GM10248 (cell line): ENCODE measurements around the gene INO80B.

ENCODE experiments used
- CTCF ChIA-PET: fragments of 300-600 bp; sonication (Branson Sonifier 250); formaldehyde crosslinking; extraction: SDS; loops from one replicate; lab custom pipeline; 2021; ENCODE audit warnings: antibody characterized with exemption; lab: Yijun Ruan, JAX
- POLR2A ChIA-PET: fragments of 350-650 bp; sonication (Branson Sonifier 250); formaldehyde crosslinking; extraction: SDS; loops from one replicate; lab custom pipeline; 2020; ENCODE audit warnings: antibody characterized with exemption; lab: Yijun Ruan, JAX
- DNase-seq: peaks from one replicate; pipeline ENCODE4 v3.0.0; 2012; ENCODE audit errors: extremely low spot score
- TF ChIP-seq, protein P1 (sequence below): IDR thresholded peaks from 2 replicates; pipeline ENCODE4 v1.5.1; 2012; ENCODE audit warnings: mild to moderate bottlenecking, low read depth; ENCODE audit errors: extremely low read depth, missing control alignments, control extremely low read depth

The INO80B gene

DNA sequence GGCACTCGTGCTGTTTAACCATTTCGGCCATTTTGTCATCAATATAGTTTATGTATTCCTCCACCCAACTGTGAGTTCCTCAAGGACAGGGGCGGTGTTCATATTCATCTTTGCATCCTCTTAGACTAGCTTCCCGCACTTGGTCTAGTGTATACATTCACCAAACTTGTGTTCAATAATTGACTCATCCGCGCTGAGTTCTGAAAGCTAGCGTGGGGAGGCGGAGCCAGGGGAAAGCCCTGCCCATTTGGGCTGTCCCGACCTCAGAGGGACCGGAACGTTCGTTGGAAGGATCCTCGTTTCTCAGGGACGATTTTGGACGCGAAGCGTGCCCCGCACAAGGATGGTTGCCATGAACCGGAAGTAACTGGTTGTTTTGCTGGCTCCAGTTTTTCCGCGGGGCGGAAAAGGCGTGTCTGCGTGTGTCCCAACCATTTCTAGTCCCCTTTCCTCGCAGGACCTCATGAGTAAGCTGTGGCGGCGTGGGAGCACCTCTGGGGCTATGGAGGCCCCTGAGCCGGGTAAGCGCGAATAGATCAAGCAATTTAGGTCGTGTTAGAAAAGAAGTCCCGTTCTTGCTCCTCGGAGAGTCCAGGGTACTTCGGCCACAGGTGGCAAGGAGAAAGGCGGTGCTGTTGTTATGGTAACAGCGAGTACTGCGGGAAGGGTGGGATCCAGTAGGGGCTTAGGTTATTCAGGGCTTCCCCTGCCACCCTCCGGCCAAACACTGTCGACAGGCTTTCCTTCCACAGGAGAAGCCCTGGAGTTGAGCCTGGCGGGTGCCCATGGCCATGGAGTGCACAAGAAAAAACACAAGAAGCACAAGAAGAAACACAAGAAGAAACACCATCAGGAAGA lies at the start of gene INO80B:
Gene INO80B, plus strand, starts transcription at position 434 of the 858 bp plus-strand sequence. Its CDS starts 30 bp downstream, at position 464.
- peak; percentile 85 for DNase-seq
- ChIA-PET POLR2A (interaction anchor here (0.9 to 1.1 kb wide), 3 partner anchors 14 to 49 kb away, joined by 3 to 6 read pairs (median 3); partner anchors contain the start of gene CCDC142), CTCF (interaction anchor here (0.7 to 4.5 kb wide), 10 partner anchors 10 to 131 kb away, joined by 3 to 26 read pairs (median 8); partner anchors contain the start of genes CCDC142, MOGS, MRPL53 and TTC31)
- TF ChIP-seq, protein P1, sequence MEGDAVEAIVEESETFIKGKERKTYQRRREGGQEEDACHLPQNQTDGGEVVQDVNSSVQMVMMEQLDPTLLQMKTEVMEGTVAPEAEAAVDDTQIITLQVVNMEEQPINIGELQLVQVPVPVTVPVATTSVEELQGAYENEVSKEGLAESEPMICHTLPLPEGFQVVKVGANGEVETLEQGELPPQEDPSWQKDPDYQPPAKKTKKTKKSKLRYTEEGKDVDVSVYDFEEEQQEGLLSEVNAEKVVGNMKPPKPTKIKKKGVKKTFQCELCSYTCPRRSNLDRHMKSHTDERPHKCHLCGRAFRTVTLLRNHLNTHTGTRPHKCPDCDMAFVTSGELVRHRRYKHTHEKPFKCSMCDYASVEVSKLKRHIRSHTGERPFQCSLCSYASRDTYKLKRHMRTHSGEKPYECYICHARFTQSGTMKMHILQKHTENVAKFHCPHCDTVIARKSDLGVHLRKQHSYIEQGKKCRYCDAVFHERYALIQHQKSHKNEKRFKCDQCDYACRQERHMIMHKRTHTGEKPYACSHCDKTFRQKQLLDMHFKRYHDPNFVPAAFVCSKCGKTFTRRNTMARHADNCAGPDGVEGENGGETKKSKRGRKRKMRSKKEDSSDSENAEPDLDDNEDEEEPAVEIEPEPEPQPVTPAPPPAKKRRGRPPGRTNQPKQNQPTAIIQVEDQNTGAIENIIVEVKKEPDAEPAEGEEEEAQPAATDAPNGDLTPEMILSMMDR = no peak

DNA sequence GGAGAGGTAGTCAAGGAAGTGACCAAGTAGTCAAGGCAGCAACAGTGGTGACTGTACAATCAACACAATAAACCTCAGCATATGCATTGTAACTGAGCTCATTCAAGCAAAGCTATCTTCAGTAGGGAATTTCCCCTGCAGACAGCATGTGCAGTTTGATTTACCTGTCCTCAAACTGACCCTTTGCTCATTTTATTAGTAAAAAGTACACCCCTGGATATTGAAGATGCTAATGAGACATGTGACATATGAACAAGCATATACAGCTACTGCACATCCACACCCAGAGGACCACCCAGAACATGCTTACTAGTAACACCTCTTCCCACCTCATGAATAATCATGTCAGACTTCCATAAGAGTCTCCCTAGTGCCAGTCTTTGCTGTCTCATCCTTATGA lies 48.9 kb upstream of the INO80B start:
- TF ChIP-seq, protein P1 = no peak
- DNase-seq = peak; percentile 44
- POLR2A ChIA-PET = interaction anchor here (0.6 to 0.7 kb wide), 2 partner anchors 9 to 12 kb away, joined by 3 to 4 read pairs; no protein-coding TSS in a partner anchor
- CTCF ChIA-PET = interaction anchor here (1.0 to 1.8 kb wide), 4 partner anchors 9 to 14 kb away, joined by 3 to 6 read pairs (median 6); no protein-coding TSS in a partner anchor

DNA sequence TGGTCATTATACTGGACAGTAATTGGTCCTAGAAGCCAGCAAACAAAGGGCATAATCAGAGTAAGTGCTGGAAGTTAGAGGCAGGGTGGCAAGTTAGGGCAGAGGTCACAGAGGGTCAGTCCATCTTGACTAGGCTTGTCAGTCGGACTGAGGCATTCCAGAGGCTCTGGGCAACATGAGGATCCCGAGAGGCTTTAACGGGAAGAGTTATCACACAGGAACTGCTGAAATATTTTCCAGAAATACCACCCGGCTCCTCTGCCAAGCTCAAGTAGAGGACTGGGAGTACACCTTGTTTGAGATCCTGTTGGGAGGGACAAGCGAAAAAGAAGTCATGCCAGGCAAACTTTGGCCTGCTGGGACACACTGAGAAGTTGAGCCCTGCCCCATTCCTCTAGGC lies 47.2 kb upstream of the INO80B start:
- TF ChIP-seq, protein P1 = no peak
- POLR2A ChIA-PET = no interaction called here
- no peak for DNase-seq
- CTCF ChIA-PET = interaction anchor here (0.6 kb wide), 1 partner anchor 11 kb away, joined by 3 read pairs; no protein-coding TSS in a partner anchor

DNA sequence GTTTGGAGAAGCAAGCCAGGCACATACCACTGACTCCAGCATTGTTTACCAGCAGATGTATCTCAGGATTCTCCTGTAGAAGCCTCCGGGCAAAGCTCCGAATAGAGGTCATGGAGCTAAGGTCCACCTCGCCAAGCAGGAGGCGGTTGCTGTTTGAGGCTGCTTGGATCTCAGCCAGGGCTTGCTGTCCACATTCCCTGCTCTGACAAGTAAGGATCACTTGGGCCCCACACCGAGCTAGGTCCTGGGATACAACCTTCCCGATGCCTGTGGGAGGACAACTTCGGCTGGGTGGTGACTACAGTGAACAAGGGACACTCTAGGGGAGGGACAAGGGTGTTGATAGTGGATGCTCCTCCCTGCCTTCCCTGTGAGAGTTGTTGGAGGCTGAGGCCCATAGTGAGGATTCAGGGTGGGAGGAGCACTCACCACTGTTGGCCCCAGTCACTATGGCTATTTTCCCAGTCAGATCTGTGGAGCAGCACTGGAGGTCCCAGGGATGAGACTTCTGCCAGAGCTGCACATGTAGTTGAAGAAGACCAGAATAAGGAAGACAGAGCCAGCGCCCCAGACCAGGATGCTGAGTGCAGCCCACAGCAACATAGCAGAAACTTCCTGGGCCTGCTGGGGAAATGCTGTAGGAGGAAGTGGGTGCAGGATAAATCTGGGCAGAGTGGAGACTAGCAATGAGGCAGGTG lies 41.7 kb upstream of the INO80B start:
- ChIA-PET POLR2A (interaction anchor here (0.6 kb wide), 1 partner anchor 72 kb away, joined by 3 read pairs; no protein-coding TSS in a partner anchor), CTCF (interaction anchor here (1.0 to 3.6 kb wide), 3 partner anchors 12 to 292 kb away, joined by 3 to 22 read pairs (median 3); no protein-coding TSS in a partner anchor)
- TF ChIP-seq, protein P1 = no peak
- DNase-seq = no peak

DNA sequence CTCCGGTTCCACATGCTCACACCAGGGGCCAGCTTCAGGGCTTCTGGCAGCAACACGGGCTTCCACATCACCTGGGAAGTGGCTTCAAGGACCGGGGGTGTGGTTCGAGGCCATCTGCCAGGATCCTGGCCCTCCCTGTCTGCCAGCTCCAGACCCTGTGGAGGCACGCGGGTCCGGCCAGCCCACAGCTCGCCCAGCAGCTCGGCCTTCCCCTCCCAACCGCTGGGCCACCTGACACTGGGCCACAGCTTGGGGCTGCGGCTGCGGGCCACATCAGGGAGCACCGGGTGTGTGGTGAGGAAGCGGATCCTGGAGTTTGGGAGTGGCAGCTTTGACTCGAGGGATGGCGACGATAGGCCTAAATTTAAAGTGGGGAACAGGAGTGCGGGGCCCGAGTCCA lies 40.4 kb upstream of the INO80B start:
- TF ChIP-seq, protein P1 = no peak
- ChIA-PET POLR2A (no interaction called here), CTCF (interaction anchor here (2.4 to 3.6 kb wide), 3 partner anchors 9 to 23 kb away, joined by 6 to 22 read pairs (median 7); no protein-coding TSS in a partner anchor)
- no peak for DNase-seq
